Activated B cell treated with CpG ODN at 0.5 μM for 24 hours (primary cell): ENCODE results near the gene TMC8. TPM values are rescaled to one million over a fixed set of nuclear protein-coding genes. Genes with fewer than 3 reads are reported as not detected.
A peak's percentile ranks its signal among the peaks of the same experiment; 100 is the strongest.
"Not testable (repeated sequence)": the region's sequence is repeated elsewhere in the genome, so short reads cannot be mapped to it uniquely, and the experiment has no call there.

ENCODE experiments used
- ATAC-seq: fragments of 200-7000 bp; cut with Tn5 transposase; one replicate; pipeline ENCODE4 v1.10.0; 2021; ENCODE audit warnings: low read depth, mild to moderate bottlenecking, moderate library complexity
- CTCF ChIA-PET: fragments of 350-600 bp; sonication (Branson Sonifier 250); formaldehyde crosslinking; loops from one replicate; lab custom pipeline; 2021; ENCODE audit warnings: antibody characterized with exemption; lab: Charles Lee
- POLR2A ChIA-PET: fragments of 350-600 bp; sonication (Branson Sonifier 250); formaldehyde crosslinking; loops from one replicate; lab custom pipeline; 2021; ENCODE audit warnings: antibody characterized with exemption; lab: Charles Lee
- DNase-seq: peaks from one replicate; pipeline ENCODE4 v3.0.0; 2022
- H3K27ac Mint-ChIP-seq: one replicate; pipeline ENCODE4 v1.8.0; 2020; ENCODE audit warnings: mixed read lengths
- H3K27me3 Mint-ChIP-seq: one replicate; pipeline ENCODE4 v1.8.0; 2021; ENCODE audit warnings: mixed read lengths
- H3K36me3 Mint-ChIP-seq: one replicate; pipeline ENCODE4 v1.8.0; 2021; ENCODE audit warnings: low read depth, mixed read lengths
- H3K4me1 Mint-ChIP-seq: one replicate; pipeline ENCODE4 v1.8.0; 2021; ENCODE audit warnings: mixed read lengths
- H3K4me3 Mint-ChIP-seq: one replicate; pipeline ENCODE4 v1.8.0; 2020; ENCODE audit warnings: mild to moderate bottlenecking, mixed read lengths
- H3K9me3 Mint-ChIP-seq: one replicate; pipeline ENCODE4 v1.8.0; 2020; ENCODE audit warnings: mixed read lengths
- CTCF ChIP-seq: fragments of 200-600 bp; IDR thresholded peaks from one replicate; pipeline ENCODE4 v1.8.0; 2022; ENCODE audit warnings: antibody characterized with exemption, mild to moderate bottlenecking
- intact Hi-C: fragments of 100-400 bp; cut with micrococcal nuclease; formaldehyde crosslinking; loops from one replicate; pipeline ENCODE4 v1.15.1; 2024
- total RNA-seq: library from RNA; stranded (reverse); gene quantifications from 2 replicates; pipeline ENCODE4 v1.2.3, GENCODE V29; 2022

The TMC8 gene
- total RNA-seq = 166 and 181 TPM in 2 replicates

- peak; percentile 22 for ATAC-seq
- Mint-ChIP-seq H3K36me3 (peaks cover 42% of the 10 kb centered on the region), H3K4me1 (peaks cover 74% of the 10 kb centered on the region), H3K27ac (peak within 1 kb of the TSS; percentile 93), H3K9me3 (no peaks in the 10 kb centered on the region), H3K4me3 (peak within 1 kb of the TSS; percentile 92), H3K27me3 (no peaks in the 10 kb centered on the region)
- TF ChIP-seq CTCF = no peak
- POLR2A ChIA-PET = interaction anchor here (0.6 to 48.2 kb wide), 14 partner anchors 1 to 1867 kb away, joined by 3 to 2404 read pairs (median 3); partner anchors contain the start of genes AFMID, C17orf99, SYNGR2 and TK1
- intact Hi-C loops = loop anchor here (1.0 to 5.0 kb wide), 5 partner anchors 46 to 808 kb away; no protein-coding TSS in a partner anchor
- CTCF ChIA-PET = interaction anchor here (3.8 to 15.7 kb wide), 2 partner anchors 11 to 45 kb away, joined by 14 to 220 read pairs; no protein-coding TSS in a partner anchor
- DNase-seq = no peak
Observed at GRCh38 chr17:78130437-78131101, at the start of gene TMC8. TSS of gene TMC8 (plus strand) at chr17:78130771. CDS start at chr17:78131589, 818 bp downstream.

GRCh38 chr17:78081551-78081950, 49.0 kb upstream of the TMC8 start:
- CTCF ChIA-PET = no interaction called here

GRCh38 chr17:78082355-78082872, 48.2 kb upstream of the TMC8 start:
- H3K4me1 Mint-ChIP-seq, H3K27me3 Mint-ChIP-seq, intact Hi-C loops, DNase-seq, H3K9me3 Mint-ChIP-seq, ATAC-seq, H3K27ac Mint-ChIP-seq, POLR2A ChIA-PET, H3K4me3 Mint-ChIP-seq: not testable (repeated sequence)
- peaks cover 74% of the 10 kb centered on the region for H3K36me3 Mint-ChIP-seq
- CTCF ChIA-PET = interaction anchor here (3.3 kb wide), 1 partner anchor 168 kb away, joined by 32 read pairs; no protein-coding TSS in a partner anchor

More at GRCh38 chr17:78081551-78081950, 49.0 kb upstream of the TMC8 start:
- POLR2A ChIA-PET = no interaction called here
- TF ChIP-seq CTCF = no peak
- DNase-seq (no peak), ATAC-seq (no peak)
- Mint-ChIP-seq H3K9me3 (no peaks in the 10 kb centered on the region), H3K27ac (no peak overlapping the region), H3K27me3 (no peaks in the 10 kb centered on the region), H3K36me3 (peaks cover 74% of the 10 kb centered on the region), H3K4me3 (no peak overlapping the region), H3K4me1 (no peaks in the 10 kb centered on the region)
- intact Hi-C loops = no loop called here

- intact Hi-C loops = no loop called here
- no peaks in the 10 kb centered on the region for H3K27me3 Mint-ChIP-seq
- peaks cover 73% of the 10 kb centered on the region for H3K36me3 Mint-ChIP-seq
Observed at GRCh38 chr17:78082988-78083387, 47.6 kb upstream of the TMC8 start.

GRCh38 chr17:78086740-78087139, 43.8 kb upstream of the TMC8 start:
- CTCF ChIA-PET = interaction anchor here (0.6 kb wide), 1 partner anchor 164 kb away, joined by 3 read pairs; no protein-coding TSS in a partner anchor
- no peaks in the 10 kb centered on the region for H3K4me1 Mint-ChIP-seq

More at GRCh38 chr17:78082988-78083387, 47.6 kb upstream of the TMC8 start:
- H3K9me3 Mint-ChIP-seq = no peaks in the 10 kb centered on the region
- ChIA-PET POLR2A (no interaction called here), CTCF (interaction anchor here (3.3 kb wide), 1 partner anchor 168 kb away, joined by 32 read pairs; no protein-coding TSS in a partner anchor)
- H3K27ac Mint-ChIP-seq = no peak overlapping the region
- ATAC-seq (no peak), DNase-seq (no peak)
- H3K4me3 Mint-ChIP-seq = no peak overlapping the region
- no peaks in the 10 kb centered on the region for H3K4me1 Mint-ChIP-seq
- TF ChIP-seq CTCF = no peak

More at GRCh38 chr17:78086740-78087139, 43.8 kb upstream of the TMC8 start:
- Mint-ChIP-seq H3K4me3 (no peak overlapping the region), H3K9me3 (no peaks in the 10 kb centered on the region), H3K27ac (no peak overlapping the region), H3K36me3 (peaks cover 73% of the 10 kb centered on the region), H3K27me3 (no peaks in the 10 kb centered on the region)
- intact Hi-C loops = no loop called here
- POLR2A ChIA-PET = no interaction called here
- TF ChIP-seq CTCF = no peak
- ATAC-seq (no peak), DNase-seq (no peak)
